Hepatocyte (in vitro differentiated cells): Measurements from ENCODE around the gene TRIM59. TPM values are rescaled to one million over a fixed set of nuclear protein-coding genes. Genes with fewer than 3 reads are reported as not detected.

Experiments used
- DNase-seq: peaks from one replicate; pipeline ENCODE4 v3.0.0-alpha.2; 2016; ENCODE audit warnings: low spot score
- H2AFZ ChIP-seq: fragments of 200-600 bp; sonication (generic); 2 replicates; pipeline ENCODE4 v1.6.0; 2016; ENCODE audit warnings: antibody characterized with exemption, mild to moderate bottlenecking
- H3K27ac ChIP-seq: fragments of 200-600 bp; sonication (generic); 2 replicates; pipeline ENCODE4 v1.5.1; 2016; ENCODE audit warnings: mild to moderate bottlenecking
- H3K27me3 ChIP-seq: fragments of 200-600 bp; sonication (generic); 2 replicates; pipeline ENCODE4 v1.6.1; 2016
- H3K36me3 ChIP-seq: fragments of 200-600 bp; sonication (generic); replicated peaks from 2 replicates; pipeline ENCODE4 v1.5.1; 2016; ENCODE audit warnings: low read depth; ENCODE audit not compliant: insufficient read depth
- H3K4me1 ChIP-seq: fragments of 200-600 bp; sonication (generic); 2 replicates; pipeline ENCODE4 v1.5.1; 2016; ENCODE audit warnings: mild to moderate bottlenecking, moderate library complexity; ENCODE audit not compliant: insufficient read depth
- H3K4me2 ChIP-seq: fragments of 200-600 bp; sonication (generic); 2 replicates; pipeline ENCODE4 v1.6.0; 2016
- H3K4me3 ChIP-seq: fragments of 200-600 bp; sonication (generic); 2 replicates; pipeline ENCODE4 v1.5.1; 2016; ENCODE audit warnings: mild to moderate bottlenecking
- H3K79me2 ChIP-seq: fragments of 200-600 bp; sonication (generic); 2 replicates; pipeline ENCODE4 v1.6.0; 2017; ENCODE audit warnings: mild to moderate bottlenecking
- H3K9me2 ChIP-seq: fragments of 200-600 bp; sonication (generic); replicated peaks from 2 replicates; pipeline ENCODE4 v1.6.0; 2017; ENCODE audit warnings: mild to moderate bottlenecking; ENCODE audit not compliant: insufficient read depth
- H3K9me3 ChIP-seq: fragments of 200-600 bp; sonication (generic); 2 replicates; pipeline ENCODE4 v1.5.1; 2016; ENCODE audit warnings: low read depth, mild to moderate bottlenecking
- H4K20me1 ChIP-seq: fragments of 200-600 bp; sonication (generic); 2 replicates; pipeline ENCODE4 v1.6.0; 2016; ENCODE audit warnings: mild to moderate bottlenecking; ENCODE audit not compliant: insufficient read depth, poor library complexity, severe bottlenecking
- EZH2 ChIP-seq: fragments of 200-600 bp; sonication (generic); IDR thresholded peaks from 2 replicates; pipeline ENCODE4 v1.6.1; 2016; ENCODE audit warnings: antibody characterized with exemption, mild to moderate bottlenecking, borderline replicate concordance
- EZH2phosphoT487 ChIP-seq: fragments of 200-600 bp; sonication (generic); IDR thresholded peaks from one replicate; pipeline ENCODE4 v1.6.1; 2018; ENCODE audit warnings: antibody characterized with exemption, mild to moderate bottlenecking, low read depth, moderate library complexity; ENCODE audit not compliant: unreplicated experiment, severe bottlenecking
- WGBS: methylation state at CpG from one replicate; pipeline ENCODE4 v1.1.6; 2016; ENCODE audit warnings: low lambda C conversion rate; ENCODE audit errors: missing lambda C conversion rate; 5-methylcytosine and 5-hydroxymethylcytosine counted together
- polyA plus RNA-seq: library from polyadenylated mRNA; unstranded; fragments of >200 nt; fragmentation: Nextera tagmentation; extraction: Ambion mirVana; gene quantifications from 2 replicates; pipeline ENCODE4 v1.2.1, GENCODE V29; 2016
- total RNA-seq: library from RNA; depleted of rRNA; stranded (reverse); fragments of >200 nt; gene quantifications from 2 replicates; pipeline ENCODE4 v1.2.3, GENCODE V29; 2014
- TF ChIP-seq, protein P1 (sequence below): fragments of 200-600 bp; sonication (generic); IDR thresholded peaks from 2 replicates; pipeline ENCODE4 v1.5.1; 2016; ENCODE audit warnings: antibody characterized with exemption, mild to moderate bottlenecking; ENCODE audit not compliant: poor library complexity

Gene TRIM59
- total and polyA plus RNA-seq, 2 experiments from 2014 or later: 6.4 to 14.0 TPM

DNA sequence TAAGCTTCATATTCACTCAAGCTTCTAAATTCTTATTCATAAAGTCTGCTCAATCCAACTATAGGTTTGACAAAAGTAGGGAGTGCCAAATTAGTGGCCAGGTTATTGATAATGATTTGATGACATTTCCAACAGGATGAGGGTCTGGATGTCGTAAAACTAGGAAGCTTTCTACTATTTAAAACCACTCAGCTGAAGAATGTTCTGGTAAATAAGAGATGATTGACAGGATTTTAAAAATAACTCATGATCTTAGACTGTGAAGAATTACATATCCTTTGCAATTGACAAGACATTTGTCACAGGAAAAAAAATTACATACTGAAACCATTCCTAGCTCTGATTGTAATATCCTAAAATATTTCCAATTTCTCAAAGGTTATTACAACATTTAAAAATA, 15.4 kb upstream of the TRIM59 start:
- H3K36me3 ChIP-seq: no peaks in the 10 kb centered on the region
- H3K9me3 ChIP-seq: no peaks in the 10 kb centered on the region
- no peaks in the 10 kb centered on the region for H3K27me3 ChIP-seq
- H3K4me1 ChIP-seq: no peaks in the 10 kb centered on the region
- DNase-seq: no peak
- no peaks in the 10 kb centered on the region for H3K79me2 ChIP-seq
- no peak overlapping the region for H3K27ac ChIP-seq
- no peak overlapping the region for H3K4me2 ChIP-seq
- H4K20me1 ChIP-seq: no peaks in the 10 kb centered on the region
- no peak overlapping the region for H3K4me3 ChIP-seq
- H2AFZ ChIP-seq: no peak overlapping the region
- TF ChIP-seq, protein P1, sequence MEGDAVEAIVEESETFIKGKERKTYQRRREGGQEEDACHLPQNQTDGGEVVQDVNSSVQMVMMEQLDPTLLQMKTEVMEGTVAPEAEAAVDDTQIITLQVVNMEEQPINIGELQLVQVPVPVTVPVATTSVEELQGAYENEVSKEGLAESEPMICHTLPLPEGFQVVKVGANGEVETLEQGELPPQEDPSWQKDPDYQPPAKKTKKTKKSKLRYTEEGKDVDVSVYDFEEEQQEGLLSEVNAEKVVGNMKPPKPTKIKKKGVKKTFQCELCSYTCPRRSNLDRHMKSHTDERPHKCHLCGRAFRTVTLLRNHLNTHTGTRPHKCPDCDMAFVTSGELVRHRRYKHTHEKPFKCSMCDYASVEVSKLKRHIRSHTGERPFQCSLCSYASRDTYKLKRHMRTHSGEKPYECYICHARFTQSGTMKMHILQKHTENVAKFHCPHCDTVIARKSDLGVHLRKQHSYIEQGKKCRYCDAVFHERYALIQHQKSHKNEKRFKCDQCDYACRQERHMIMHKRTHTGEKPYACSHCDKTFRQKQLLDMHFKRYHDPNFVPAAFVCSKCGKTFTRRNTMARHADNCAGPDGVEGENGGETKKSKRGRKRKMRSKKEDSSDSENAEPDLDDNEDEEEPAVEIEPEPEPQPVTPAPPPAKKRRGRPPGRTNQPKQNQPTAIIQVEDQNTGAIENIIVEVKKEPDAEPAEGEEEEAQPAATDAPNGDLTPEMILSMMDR: no peak
- no peak for TF ChIP-seq EZH2
- TF ChIP-seq EZH2phosphoT487: no peak
- WGBS: 77% methylated on average over 1 of the region's 1 CpG
- H3K9me2 ChIP-seq: no peaks in the 10 kb centered on the region

DNA sequence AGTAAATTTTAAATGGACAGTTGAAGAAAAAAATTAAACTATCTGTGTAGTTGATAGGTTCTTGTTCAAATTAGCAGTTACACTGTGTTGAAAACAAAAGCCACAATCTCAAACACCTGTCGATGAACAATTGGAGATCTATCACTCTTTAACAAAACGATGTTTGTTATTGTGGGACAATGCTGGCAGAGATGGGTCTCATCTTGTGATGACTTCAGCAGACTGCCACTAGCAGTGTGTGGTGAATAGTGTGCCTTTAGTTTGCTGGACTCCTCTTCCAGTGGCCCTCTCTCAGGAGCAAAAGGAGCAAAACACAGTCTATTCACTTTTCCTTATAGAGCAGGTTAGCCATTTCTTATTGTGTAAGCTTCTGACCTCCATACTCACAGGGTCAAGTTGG, 14.7 kb upstream of the TRIM59 start:
- WGBS: 68% methylated on average over 2 of the region's 2 CpGs

DNA sequence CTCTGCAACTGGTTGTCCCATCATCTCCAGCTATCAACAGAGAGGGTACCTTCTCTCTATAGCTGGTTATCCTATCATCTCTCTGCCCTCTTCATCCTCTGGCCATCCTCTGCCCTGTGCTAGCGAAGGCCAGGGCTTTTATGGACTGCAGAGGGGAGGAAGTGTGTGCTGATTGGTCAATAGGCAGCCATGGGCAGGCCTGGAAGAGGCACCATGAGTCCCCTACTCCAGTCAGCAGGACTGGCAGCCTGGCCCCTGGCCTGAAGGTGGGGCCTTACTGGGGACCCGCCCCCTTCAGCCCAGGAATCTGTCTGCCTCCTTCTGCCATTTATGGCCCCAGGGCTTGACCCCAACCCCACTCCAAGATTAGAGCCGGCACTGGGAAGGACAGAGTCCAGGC, 10.4 kb upstream of the TRIM59 start:
- Histone ChIP-seq H2AFZ (no peak overlapping the region), H3K27me3 (peaks cover 4% of the 10 kb centered on the region), H3K79me2 (no peaks in the 10 kb centered on the region), H4K20me1 (no peaks in the 10 kb centered on the region), H3K9me2 (no peaks in the 10 kb centered on the region), H3K4me3 (no peak overlapping the region), H3K4me2 (no peak overlapping the region), H3K9me3 (no peaks in the 10 kb centered on the region), H3K36me3 (no peaks in the 10 kb centered on the region), H3K4me1 (no peaks in the 10 kb centered on the region), H3K27ac (no peak overlapping the region)
- WGBS: 89% methylated on average over 3 of the region's 3 CpGs
- TF ChIP-seq, protein P1: no peak
- no peak for TF ChIP-seq EZH2phosphoT487
- no peak for TF ChIP-seq EZH2
- DNase-seq: no peak

More for the DNA sequence above, 14.7 kb upstream of the TRIM59 start:
- Histone ChIP-seq H3K4me1 (no peaks in the 10 kb centered on the region), H3K9me3 (no peaks in the 10 kb centered on the region), H3K27me3 (no peaks in the 10 kb centered on the region), H3K4me2 (no peak overlapping the region), H3K4me3 (no peak overlapping the region), H3K79me2 (no peaks in the 10 kb centered on the region), H3K9me2 (no peaks in the 10 kb centered on the region), H3K36me3 (no peaks in the 10 kb centered on the region), H4K20me1 (no peaks in the 10 kb centered on the region), H2AFZ (no peak overlapping the region), H3K27ac (no peak overlapping the region)
- TF ChIP-seq, protein P1: no peak
- no peak for TF ChIP-seq EZH2
- DNase-seq: no peak

DNA sequence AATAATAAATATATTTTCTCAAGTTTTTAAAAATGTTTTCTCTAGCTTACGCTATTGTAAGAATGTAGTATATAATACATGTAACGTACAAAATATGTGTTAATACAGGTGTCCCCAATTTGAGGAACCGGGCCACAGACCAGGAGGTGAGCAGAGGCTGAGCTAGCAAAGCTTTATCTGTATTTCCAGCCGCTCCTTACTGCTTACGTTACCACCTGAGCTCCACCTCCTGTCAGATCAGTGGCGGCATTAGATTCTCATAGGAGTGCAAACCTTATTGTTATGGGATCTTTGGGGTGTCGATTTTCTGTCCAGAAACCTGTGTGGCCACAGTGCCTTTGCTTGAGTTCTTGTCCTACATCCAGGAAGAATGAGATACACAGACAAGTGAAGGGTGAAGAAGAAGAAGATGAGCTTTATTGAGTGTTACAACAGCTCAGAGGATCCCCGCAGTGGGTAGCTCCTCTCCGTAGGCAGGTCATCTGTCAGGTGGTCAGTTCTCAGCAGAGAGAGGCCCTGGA, 9.9 kb upstream of the TRIM59 start:
- H2AFZ ChIP-seq: no peak overlapping the region
- H3K4me3 ChIP-seq: no peak overlapping the region
- H3K9me2 ChIP-seq: no peaks in the 10 kb centered on the region
- H3K4me2 ChIP-seq: no peak overlapping the region
- no peaks in the 10 kb centered on the region for H3K79me2 ChIP-seq
- TF ChIP-seq EZH2 (no peak), EZH2phosphoT487 (no peak)
- TF ChIP-seq, protein P1: no peak
- H3K36me3 ChIP-seq: no peaks in the 10 kb centered on the region
- H4K20me1 ChIP-seq: no peaks in the 10 kb centered on the region
- H3K27ac ChIP-seq: no peak overlapping the region
- WGBS: 95% methylated on average over 9 of the region's 9 CpGs
- peaks cover 4% of the 10 kb centered on the region for H3K27me3 ChIP-seq
- no peaks in the 10 kb centered on the region for H3K9me3 ChIP-seq
- DNase-seq: no peak
- no peaks in the 10 kb centered on the region for H3K4me1 ChIP-seq
